Caco-2 (cell line): ENCODE measurements around the gene LRRC8E. TPM values are rescaled to one million over a fixed set of nuclear protein-coding genes. Genes with fewer than 3 reads are reported as not detected.

Source experiments
- BruUV-seq: library from RNA; stranded (reverse); fragments of 400-500 nt; replicated peaks from 2 replicates; lab custom pipeline; 2021; lab: Mats Ljungman, UMichigan
- CTCF ChIA-PET: fragments of 300-600 bp; sonication (Branson Sonifier 250); formaldehyde crosslinking; loops from one replicate; lab custom pipeline; 2022; ENCODE audit warnings: antibody characterized with exemption; lab: Charles Lee
- POLR2A ChIA-PET: fragments of 300-600 bp; sonication (Branson Sonifier 250); formaldehyde crosslinking; loops from one replicate; lab custom pipeline; 2022; ENCODE audit warnings: antibody characterized with exemption; lab: Charles Lee
- DNase-seq, 2 experiments: peaks; one replicate each; pipeline versions ENCODE4 v3.0.0 to v3.0.0-alpha.2; 2020 to 2022
- H3K27me3 ChIP-seq: replicated peaks from 2 replicates; pipeline ENCODE4 v1.6.0; 2011; ENCODE audit warnings: low read length; ENCODE audit not compliant: control insufficient read depth, insufficient read depth
- H3K36me3 ChIP-seq: 2 replicates; pipeline ENCODE4 v1.5.1; 2011; ENCODE audit warnings: low read length; ENCODE audit not compliant: control insufficient read depth, insufficient read depth
- H3K4me1 ChIP-seq: fragments of 250-450 bp; sonication (Bioruptor Pico); 2 replicates; pipeline ENCODE4 v1.5.1; 2020; ENCODE audit warnings: mild to moderate bottlenecking
- H3K4me3 ChIP-seq: 2 replicates; pipeline ENCODE4 v1.5.1; 2011; ENCODE audit warnings: low read depth, mild to moderate bottlenecking, control low read depth, low read length
- H3K9me3 ChIP-seq: fragments of 250-450 bp; sonication (Bioruptor Pico); 2 replicates; pipeline ENCODE4 v1.5.1; 2020; ENCODE audit warnings: mild to moderate bottlenecking, moderate library complexity
- H3K27ac Mint-ChIP-seq: one replicate; pipeline ENCODE4 v1.8.0; 2022; ENCODE audit warnings: mixed read lengths; ENCODE audit not compliant: unreplicated experiment
- H3K27me3 Mint-ChIP-seq: one replicate; pipeline ENCODE4 v1.8.0; 2022; ENCODE audit warnings: mixed read lengths; ENCODE audit not compliant: insufficient read depth, unreplicated experiment
- H3K36me3 Mint-ChIP-seq: one replicate; pipeline ENCODE4 v1.8.0; 2022; ENCODE audit warnings: mild to moderate bottlenecking, mixed read lengths; ENCODE audit not compliant: insufficient read depth, unreplicated experiment
- H3K4me1 Mint-ChIP-seq: one replicate; pipeline ENCODE4 v1.8.0; 2022; ENCODE audit warnings: low read depth, mixed read lengths; ENCODE audit not compliant: unreplicated experiment
- H3K4me3 Mint-ChIP-seq: one replicate; pipeline ENCODE4 v1.8.0; 2022; ENCODE audit warnings: mild to moderate bottlenecking, moderate library complexity, mixed read lengths; ENCODE audit not compliant: unreplicated experiment
- H3K9me3 Mint-ChIP-seq: one replicate; pipeline ENCODE4 v1.8.0; 2022; ENCODE audit warnings: mixed read lengths; ENCODE audit not compliant: unreplicated experiment
- intact Hi-C: fragments of 100-400 bp; cut with micrococcal nuclease; formaldehyde crosslinking; loops from one replicate; pipeline ENCODE4 v1.10.0; 2022; ENCODE audit not compliant: unreplicated experiment
- total RNA-seq: library from RNA; stranded (reverse); gene quantifications from 2 replicates; pipeline ENCODE4 v1.2.3, GENCODE V29; 2022
- TF ChIP-seq, protein P1 (sequence below), 2 experiments: fragments of 200-600 bp in 1 of 2; IDR thresholded peaks; 1 replicate in 1 of 2; 2 replicates in 1 of 2; pipeline versions ENCODE4 v1.5.1 to v1.8.0; 2011 to 2022; ENCODE audit warnings: antibody characterized with exemption in 1 of 2, control low read depth in 1 of 2, inconsistent platforms in 1 of 2, low read depth in 1 of 2, low read length in 1 of 2, mild to moderate bottlenecking in 1 of 2, moderate library complexity in 1 of 2; ENCODE audit not compliant: insufficient read depth in 1 of 2, severe bottlenecking in 1 of 2, unreplicated experiment in 1 of 2

LRRC8E gene
- total RNA-seq, 1 experiment from 2014 or later = 6.7 TPM

DNA sequence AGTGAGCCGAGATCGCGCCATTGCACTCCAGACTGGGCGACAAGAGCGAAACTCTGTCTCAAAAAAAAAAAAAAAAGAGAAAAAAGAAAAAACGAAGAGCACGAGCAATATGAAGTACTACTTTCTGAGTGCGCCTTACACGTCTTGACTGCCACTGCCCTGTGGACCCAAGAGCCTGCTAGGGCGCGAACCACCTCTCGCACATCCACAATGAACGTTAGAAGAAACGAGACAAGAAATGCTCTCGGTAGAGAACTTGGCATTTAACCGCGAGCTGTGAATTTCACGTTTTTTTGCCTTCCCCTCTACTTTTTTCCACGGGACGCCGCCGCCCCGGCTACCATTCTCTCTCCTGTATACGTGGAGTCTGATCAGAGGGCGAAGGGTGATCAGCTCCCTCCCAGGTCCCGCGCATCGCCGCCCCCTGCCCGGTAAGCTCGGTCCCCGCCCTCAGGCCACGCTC is 54.7 kb downstream of the LRRC8E start:
- H3K27me3 ChIP-seq = no peaks in the 10 kb centered on the region
- Mint-ChIP-seq H3K27me3 (no peaks in the 10 kb centered on the region), H3K4me1 (peaks cover 6% of the 10 kb centered on the region), H3K27ac (peak overlapping the region; percentile 95), H3K4me3 (peak overlapping the region; percentile 92), H3K9me3 (no peaks in the 10 kb centered on the region), H3K36me3 (peaks cover 68% of the 10 kb centered on the region)
- H3K4me3 ChIP-seq = peak overlapping the region; percentile 89
- intact Hi-C loops = loop anchor here (1.0 to 10.0 kb wide), 2 partner anchors 212 to 310 kb away; no protein-coding TSS in a partner anchor
- BruUV-seq = no TSS peak
- ChIA-PET CTCF (interaction anchor here (0.7 to 2.3 kb wide), 11 partner anchors 14 to 374 kb away, joined by 3 to 27 read pairs (median 6); partner anchors contain the start of genes MAP2K7 and SNAPC2), POLR2A (interaction anchor here (0.6 to 2.1 kb wide), 14 partner anchors 8 to 314 kb away, joined by 3 to 15 read pairs (median 4); partner anchors contain the start of genes CERS4, LRRC8E, PET100 and SNAPC2)
- TF ChIP-seq, protein P1, sequence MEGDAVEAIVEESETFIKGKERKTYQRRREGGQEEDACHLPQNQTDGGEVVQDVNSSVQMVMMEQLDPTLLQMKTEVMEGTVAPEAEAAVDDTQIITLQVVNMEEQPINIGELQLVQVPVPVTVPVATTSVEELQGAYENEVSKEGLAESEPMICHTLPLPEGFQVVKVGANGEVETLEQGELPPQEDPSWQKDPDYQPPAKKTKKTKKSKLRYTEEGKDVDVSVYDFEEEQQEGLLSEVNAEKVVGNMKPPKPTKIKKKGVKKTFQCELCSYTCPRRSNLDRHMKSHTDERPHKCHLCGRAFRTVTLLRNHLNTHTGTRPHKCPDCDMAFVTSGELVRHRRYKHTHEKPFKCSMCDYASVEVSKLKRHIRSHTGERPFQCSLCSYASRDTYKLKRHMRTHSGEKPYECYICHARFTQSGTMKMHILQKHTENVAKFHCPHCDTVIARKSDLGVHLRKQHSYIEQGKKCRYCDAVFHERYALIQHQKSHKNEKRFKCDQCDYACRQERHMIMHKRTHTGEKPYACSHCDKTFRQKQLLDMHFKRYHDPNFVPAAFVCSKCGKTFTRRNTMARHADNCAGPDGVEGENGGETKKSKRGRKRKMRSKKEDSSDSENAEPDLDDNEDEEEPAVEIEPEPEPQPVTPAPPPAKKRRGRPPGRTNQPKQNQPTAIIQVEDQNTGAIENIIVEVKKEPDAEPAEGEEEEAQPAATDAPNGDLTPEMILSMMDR (IDR thresholded peaks at IDR 0.05; ENCODE audit: insufficient read depth in 1 of 2, low read depth in 1 of 2, low read length in 1 of 2, severe bottlenecking in 1 of 2, unreplicated experiment in 1 of 2) = no peak
- no peaks in the 10 kb centered on the region for H3K9me3 ChIP-seq
- no peaks in the 10 kb centered on the region; the same call in 1 of the 2 replicates for H3K4me1 ChIP-seq
- peak in 1 of 2 experiments; percentile 69 for DNase-seq
- peaks cover 3% of the 10 kb centered on the region for H3K36me3 ChIP-seq

DNA sequence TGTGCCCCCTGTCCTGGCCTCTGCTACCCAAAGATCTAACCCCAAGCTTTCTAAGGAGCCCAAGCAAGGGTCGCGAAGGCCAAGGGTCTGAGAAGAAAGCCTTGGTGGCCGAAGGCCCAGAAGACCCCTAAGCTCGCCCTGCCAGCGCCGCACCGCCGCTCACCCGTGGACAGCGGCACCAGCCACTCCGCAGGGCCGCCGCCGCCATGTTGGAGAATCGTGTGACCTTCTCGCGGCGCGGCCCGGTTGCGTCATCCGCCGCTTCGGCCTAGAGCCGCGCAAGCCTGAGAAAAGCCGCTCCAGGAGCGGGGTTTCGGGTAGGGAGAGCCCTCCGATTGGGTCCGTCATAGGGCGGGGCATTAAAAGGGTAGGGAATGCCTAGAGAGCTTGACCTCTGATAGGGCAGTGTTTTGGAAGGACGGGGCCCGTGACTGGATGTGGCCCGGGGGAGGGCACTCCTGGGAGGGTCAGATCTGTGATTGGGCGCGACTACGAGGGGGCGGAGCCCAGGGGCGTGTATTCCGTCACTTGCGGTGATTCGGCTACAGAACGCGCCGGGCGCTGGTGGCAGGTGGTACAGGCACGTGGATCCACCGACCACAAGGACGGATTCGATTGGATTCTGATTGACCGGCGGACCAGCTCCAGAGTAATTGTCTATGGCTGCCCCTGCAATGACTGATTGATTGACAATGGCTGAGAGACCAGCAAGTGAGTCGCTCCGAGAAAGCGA is 55.3 kb downstream of the LRRC8E start, which contains the start of gene TIMM44:
TSS of gene TIMM44 (minus strand) at position 223 of the 733 bp plus-strand sequence. CDS start at position 208, 15 bp downstream.
- DNase-seq = peak; percentile 99
- H3K27me3 ChIP-seq = no peaks in the 10 kb centered on the region
- no peaks in the 10 kb centered on the region for H3K9me3 ChIP-seq
- Mint-ChIP-seq H3K27ac (peak within 1 kb of the TSS; percentile 95), H3K9me3 (no peaks in the 10 kb centered on the region), H3K4me3 (peak within 1 kb of the TSS; percentile 92), H3K27me3 (no peaks in the 10 kb centered on the region), H3K36me3 (peaks cover 66% of the 10 kb centered on the region), H3K4me1 (peaks cover 6% of the 10 kb centered on the region)
- H3K4me1 ChIP-seq = no peaks in the 10 kb centered on the region; the same call in 1 of the 2 replicates
- H3K4me3 ChIP-seq = peak within 1 kb of the TSS; percentile 89
- BruUV-seq = no TSS peak
- POLR2A ChIA-PET = interaction anchor here (0.5 to 2.1 kb wide), 18 partner anchors 9 to 314 kb away, joined by 3 to 15 read pairs (median 4); partner anchors contain the start of genes CERS4, LRRC8E, PET100 and SNAPC2
- peaks cover 3% of the 10 kb centered on the region for H3K36me3 ChIP-seq
- intact Hi-C loops = loop anchor here (1.0 to 10.0 kb wide), 4 partner anchors 59 to 310 kb away; no protein-coding TSS in a partner anchor
- TF ChIP-seq, protein P1 (IDR thresholded peaks at IDR 0.05; ENCODE audit: insufficient read depth in 1 of 2, low read depth in 1 of 2, low read length in 1 of 2, severe bottlenecking in 1 of 2, unreplicated experiment in 1 of 2) = no peak
- CTCF ChIA-PET = interaction anchor here (0.5 to 2.3 kb wide), 16 partner anchors 14 to 659 kb away, joined by 3 to 27 read pairs (median 6); partner anchors contain the start of genes ELAVL1, FBN3, MAP2K7 and SNAPC2
